ENCODE results near the gene PARD3.

DNA sequence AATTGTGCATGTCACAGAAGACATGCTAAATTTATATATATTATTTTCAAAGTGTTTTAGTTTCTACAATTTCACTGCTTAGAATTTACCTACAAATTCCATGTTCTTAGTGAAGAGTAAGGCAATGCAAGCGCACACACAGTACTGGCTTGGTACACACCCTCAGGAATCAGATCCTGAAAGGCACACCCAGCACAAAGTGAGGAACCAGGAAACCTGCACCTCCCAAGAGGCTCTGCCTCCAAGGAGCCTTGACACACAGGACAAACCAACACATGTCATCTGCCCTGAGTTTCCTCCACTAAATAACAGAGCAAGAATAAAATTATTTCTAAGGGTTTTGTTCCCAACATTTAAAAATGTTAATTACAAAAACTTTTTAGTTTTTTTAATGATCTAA lies 156.2 kb downstream of the PARD3 start:
- TF ChIP-seq, protein P1, sequence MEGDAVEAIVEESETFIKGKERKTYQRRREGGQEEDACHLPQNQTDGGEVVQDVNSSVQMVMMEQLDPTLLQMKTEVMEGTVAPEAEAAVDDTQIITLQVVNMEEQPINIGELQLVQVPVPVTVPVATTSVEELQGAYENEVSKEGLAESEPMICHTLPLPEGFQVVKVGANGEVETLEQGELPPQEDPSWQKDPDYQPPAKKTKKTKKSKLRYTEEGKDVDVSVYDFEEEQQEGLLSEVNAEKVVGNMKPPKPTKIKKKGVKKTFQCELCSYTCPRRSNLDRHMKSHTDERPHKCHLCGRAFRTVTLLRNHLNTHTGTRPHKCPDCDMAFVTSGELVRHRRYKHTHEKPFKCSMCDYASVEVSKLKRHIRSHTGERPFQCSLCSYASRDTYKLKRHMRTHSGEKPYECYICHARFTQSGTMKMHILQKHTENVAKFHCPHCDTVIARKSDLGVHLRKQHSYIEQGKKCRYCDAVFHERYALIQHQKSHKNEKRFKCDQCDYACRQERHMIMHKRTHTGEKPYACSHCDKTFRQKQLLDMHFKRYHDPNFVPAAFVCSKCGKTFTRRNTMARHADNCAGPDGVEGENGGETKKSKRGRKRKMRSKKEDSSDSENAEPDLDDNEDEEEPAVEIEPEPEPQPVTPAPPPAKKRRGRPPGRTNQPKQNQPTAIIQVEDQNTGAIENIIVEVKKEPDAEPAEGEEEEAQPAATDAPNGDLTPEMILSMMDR (IDR thresholded peaks at IDR 0.05; ENCODE audit: poor library complexity): no peak
- TF ChIP-seq EZH2 (IDR thresholded peaks at IDR 0.05; ENCODE audit: borderline replicate concordance): no peak
- no peak for TF ChIP-seq EZH2phosphoT487 (IDR thresholded peaks at IDR 0.05; ENCODE audit: low read depth, severe bottlenecking, unreplicated experiment)
